GM19328 (cell line): ENCODE measurements around the gene LAIR1.
"Not testable (repeated sequence)": the region's sequence is repeated elsewhere in the genome, so short reads cannot be mapped to it uniquely, and the experiment has no call there.

ENCODE experiments used
- ATAC-seq: cut with Tn5 transposase; IDR thresholded peaks from one replicate; pipeline ENCODE4 v1.9.1; 2021; ENCODE audit warnings: mild to moderate bottlenecking, moderate library complexity; ENCODE audit not compliant: unreplicated experiment

LAIR1 gene

GRCh38 chr19:54376610-54377285 lies 12.0 kb upstream of the LAIR1 start:
- no peak for ATAC-seq

GRCh38 chr19:54375181-54375938 lies 10.6 kb upstream of the LAIR1 start:
- ATAC-seq = not testable (repeated sequence)

- no peak for ATAC-seq
These were observed 9.3 kb upstream of the LAIR1 start for GRCh38 chr19:54373781-54374631.

DNA sequence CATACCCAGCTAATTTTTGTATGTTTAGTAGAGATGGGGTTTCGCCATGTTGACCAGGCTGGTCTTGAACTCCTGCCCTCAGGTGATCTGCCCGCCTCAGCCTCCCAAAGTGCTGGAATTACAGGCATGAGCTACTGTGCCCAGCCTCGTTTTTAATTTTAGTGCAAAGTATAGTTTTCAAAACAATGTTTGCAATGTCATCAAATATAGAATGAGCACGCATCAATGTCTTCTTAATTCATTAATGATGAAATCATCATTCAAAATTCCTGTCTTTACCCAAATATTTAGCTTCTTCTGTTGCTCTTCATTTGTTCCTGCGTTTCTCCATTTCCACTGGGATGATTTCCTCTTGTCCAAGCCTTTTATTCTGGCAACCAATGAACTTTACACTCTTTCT lies 6.7 kb upstream of the LAIR1 start:
- ATAC-seq = not testable (repeated sequence)

DNA sequence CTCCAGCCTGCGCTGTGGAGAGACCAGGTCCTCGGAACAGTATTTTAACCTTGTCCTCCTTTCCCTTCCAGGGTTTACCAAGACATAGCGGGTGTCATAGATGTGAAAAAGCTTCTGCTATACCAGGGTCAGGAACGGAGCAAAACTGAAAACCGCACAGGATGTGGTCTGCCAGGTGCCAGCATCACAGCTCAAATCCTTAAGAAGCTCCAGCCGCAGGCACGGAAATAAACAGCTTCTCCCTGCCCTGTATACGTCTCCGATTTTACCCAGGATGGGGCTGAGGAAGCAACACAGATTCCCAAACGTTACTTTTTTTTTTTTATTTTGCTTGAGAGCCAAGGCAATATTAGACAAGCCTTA lies 5.7 kb upstream of the LAIR1 start:
- ATAC-seq = not testable (repeated sequence)

- not testable (repeated sequence) for ATAC-seq
These were observed 5.1 kb upstream of the LAIR1 start for GRCh38 chr19:54369688-54370433.

DNA sequence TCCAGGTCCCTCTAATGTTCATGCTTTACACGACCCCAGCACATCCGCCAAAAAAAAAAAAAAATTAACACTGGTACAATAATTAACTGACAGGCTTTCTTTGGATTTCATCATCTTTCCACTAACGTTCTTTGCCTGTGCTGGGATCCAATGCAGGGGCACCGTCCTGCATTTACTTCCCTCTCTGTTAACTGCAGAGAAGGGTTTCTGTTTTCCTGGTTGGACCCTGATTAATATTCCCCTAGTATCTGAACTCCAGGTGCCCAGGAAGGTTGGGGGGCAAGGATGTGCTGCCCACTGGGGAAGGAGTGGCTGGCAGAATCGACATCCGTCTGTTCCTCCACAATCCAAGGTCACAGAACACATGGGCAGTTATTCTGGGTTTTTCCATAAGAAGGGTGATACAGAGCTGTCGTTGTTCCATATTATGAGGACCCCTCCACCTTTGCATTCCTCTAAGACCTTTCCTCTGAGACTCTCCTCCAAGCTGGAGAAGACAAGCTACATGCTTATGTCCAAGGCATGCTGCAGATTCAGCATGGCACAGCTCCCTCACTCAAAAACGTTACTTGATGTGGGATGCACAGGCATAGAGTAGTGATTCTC lies 4.5 kb upstream of the LAIR1 start:
- no peak for ATAC-seq

DNA sequence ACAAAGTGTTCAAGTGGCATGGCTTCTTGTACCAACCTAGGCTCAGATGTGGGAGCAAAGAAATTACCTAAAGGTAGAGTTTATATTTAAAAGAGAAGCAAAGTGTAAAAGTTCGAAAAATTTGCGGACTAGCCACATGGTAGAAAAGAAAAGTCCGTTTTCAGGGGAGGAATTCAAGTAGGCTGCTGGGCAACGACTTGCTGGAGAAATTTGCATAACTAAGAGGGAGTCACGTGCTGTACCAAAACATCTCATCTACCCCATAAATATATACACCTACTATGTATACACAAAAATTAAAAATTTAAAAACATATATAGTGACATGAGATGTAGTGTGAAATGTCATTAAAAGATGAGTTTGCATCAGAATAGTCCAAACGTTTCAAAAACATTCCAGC lies 2.1 kb upstream of the LAIR1 start:
- no peak for ATAC-seq

GRCh38 chr19:54365798-54366197 lies 1.1 kb upstream of the LAIR1 start:
- not testable (repeated sequence) for ATAC-seq

- ATAC-seq = not testable (repeated sequence)
These were observed 2.9 kb downstream of the LAIR1 start for GRCh38 chr19:54361680-54362422.

DNA sequence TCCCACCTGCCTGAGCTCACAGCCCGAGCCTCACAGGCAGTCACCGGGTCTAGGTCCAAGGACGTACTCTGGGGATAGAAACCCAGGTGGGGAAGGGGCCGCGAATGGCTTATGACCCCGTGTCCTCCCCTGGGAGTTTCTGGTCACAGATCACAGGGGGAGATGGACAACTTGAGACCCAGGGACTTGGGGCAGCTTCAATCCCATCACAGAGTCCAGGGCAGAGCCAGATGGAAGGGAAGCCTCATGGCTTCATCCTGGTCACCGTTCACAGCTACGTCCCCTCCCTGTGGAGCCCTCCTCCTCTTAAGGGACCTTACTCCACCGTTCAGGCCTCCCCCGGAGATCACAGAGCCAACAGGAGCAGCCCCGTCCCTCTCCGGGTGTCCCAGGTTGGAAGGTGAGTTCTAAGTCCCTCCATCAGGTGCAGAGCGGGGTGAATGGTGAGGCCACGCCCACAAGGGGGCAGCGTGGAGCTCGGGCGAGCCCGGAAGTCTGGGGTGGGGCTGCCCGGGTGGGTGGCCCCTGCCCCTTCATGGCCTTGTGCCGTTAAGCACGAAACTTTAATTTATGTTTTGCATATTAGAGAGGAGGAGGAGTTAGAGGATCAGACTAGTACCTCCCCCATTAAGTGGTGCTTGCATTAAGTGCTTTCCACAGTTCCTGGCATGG lies 5.4 kb downstream of the LAIR1 start:
- not testable (repeated sequence) for ATAC-seq

DNA sequence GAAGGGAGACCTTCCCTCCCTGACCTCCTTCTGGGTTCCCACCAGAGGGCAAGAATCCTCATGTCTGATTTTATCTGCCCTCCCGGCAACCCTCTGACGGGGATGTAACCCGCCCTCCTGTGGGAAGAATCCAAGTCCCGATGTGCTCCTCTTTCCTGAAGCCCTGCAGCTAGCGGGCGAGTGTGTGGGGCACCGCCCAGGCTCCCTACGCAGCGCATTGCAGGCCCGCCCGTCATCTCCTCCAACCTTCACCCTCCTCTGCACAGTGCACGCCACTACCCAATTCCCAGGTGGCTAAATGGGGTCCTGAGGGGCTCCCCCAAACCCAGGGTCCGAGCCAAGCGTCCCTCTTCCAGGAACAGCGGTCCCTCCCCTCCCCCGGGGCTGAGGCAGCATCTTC lies 7.3 kb downstream of the LAIR1 start:
- no peak for ATAC-seq

- no peak for ATAC-seq
These were observed 8.2 kb downstream of the LAIR1 start for GRCh38 chr19:54356444-54357056.

DNA sequence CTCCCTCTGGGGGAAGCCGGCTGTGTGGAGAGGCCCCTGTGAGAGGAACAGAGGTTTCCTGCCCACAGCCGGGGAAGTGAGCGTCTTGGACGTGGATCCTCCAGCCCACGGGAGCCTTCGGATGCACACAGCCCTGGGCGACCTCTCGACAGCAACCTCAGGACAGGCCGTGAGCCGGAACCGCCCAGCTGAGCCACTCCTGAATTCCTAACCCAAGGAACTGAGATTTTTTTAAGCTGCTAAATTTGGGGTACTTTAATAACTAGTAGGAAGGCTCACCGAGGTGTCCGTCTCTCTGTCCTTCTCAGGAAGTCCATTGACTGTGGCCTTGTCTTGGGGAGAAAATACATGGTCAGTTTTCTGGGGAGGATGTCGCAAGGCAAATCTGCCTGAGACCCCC lies 9.1 kb downstream of the LAIR1 start:
- no peak for ATAC-seq

DNA sequence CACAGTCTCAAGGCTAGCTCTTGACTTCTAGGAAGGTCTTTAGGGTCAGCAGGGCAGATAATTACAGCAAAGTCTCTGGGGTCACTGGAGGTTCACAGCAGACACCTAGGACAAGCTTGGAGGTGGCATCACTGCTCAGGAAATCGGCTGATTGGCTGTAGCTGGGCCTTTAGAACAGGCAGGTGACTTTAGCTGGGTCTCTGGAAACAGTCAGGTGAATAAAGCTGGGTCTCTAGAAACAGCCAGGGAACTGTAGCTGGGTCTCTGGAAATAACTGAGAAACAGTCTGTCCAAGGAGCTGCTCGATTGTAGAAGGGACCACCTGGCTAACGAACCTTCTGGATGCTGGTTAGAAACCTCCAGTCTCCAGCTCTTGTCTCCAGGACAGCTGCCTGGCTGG lies 10.0 kb downstream of the LAIR1 start:
- ATAC-seq = no peak

GRCh38 chr19:54352546-54352945 lies 12.2 kb downstream of the LAIR1 start:
- ATAC-seq = no peak

DNA sequence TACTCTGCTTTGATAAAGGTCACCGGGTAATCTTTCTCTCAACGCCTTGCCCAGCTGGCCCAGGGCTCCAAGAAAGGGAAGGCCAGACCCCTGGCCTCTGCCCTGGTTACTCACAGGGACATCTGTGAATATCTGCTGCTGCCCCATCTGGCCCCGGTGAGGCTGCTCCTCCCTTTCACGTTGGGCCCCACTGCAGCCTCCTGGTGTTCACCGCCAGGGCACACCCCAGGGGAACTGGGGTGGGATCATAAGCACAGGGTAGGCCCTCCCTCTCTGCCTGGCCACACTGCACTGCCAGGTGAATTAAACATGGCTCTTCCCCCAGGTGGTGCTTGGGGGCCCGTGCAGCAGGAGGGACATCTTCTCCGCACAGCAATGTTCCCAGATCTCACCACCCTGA lies 12.7 kb downstream of the LAIR1 start:
- ATAC-seq = no peak

DNA sequence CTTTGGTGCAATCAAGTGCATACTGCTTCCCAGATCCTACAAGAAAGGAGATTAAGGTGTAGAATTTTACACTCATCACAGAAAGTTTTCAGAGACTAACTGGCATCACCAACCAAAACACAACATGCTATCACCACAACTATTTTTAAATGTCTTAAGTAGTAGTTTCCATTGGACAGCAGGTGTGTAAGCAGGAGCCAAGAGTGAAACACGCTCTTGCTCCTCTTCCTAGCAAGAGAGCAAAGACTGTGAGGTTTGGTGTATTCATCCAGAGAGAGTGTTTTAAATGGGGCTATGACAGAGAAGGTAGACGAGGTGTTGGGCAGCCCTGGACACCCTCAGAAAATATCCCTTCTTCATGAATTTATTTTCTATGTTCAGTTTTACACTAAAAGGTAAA lies 13.3 kb downstream of the LAIR1 start:
- ATAC-seq = no peak

GRCh38 chr19:54345938-54346386 lies 18.8 kb downstream of the LAIR1 start:
- no peak for ATAC-seq
